DOHH2 (cell line): Measurements from ENCODE around the gene SSC5D.

Experiments
- H3F3A ChIP-seq: fragments of 200-600 bp; sonication (generic), shearing (Covaris generic); 2 replicates; pipeline ENCODE4 v1.6.0; 2016; ENCODE audit warnings: antibody characterized with exemption, mild to moderate bottlenecking; ENCODE audit not compliant: control insufficient read depth, insufficient read depth
- H3K27ac ChIP-seq: fragments of 200-600 bp; sonication (generic); 2 replicates; pipeline ENCODE4 v1.5.1; 2014; ENCODE audit warnings: low read depth, mild to moderate bottlenecking, low read length, moderate library complexity
- H3K27me3 ChIP-seq: fragments of 200-600 bp; sonication (generic); 2 replicates; pipeline ENCODE4 v1.6.1; 2014; ENCODE audit warnings: mild to moderate bottlenecking, low read length, mixed read lengths; ENCODE audit not compliant: control insufficient read depth
- H3K36me3 ChIP-seq: fragments of 200-600 bp; sonication (generic); 2 replicates; pipeline ENCODE4 v1.6.1; 2014; ENCODE audit warnings: mild to moderate bottlenecking, low read length, moderate library complexity, mixed read lengths; ENCODE audit not compliant: control insufficient read depth
- H3K4me1 ChIP-seq: fragments of 200-600 bp; sonication (generic); 2 replicates; pipeline ENCODE4 v1.6.1; 2014; ENCODE audit warnings: mild to moderate bottlenecking, low read length, mixed read lengths; ENCODE audit not compliant: control insufficient read depth
- H3K4me2 ChIP-seq: fragments of 200-600 bp; sonication (generic); 2 replicates; pipeline ENCODE4 v1.6.0; 2014; ENCODE audit warnings: mild to moderate bottlenecking, low read length, moderate library complexity
- H3K4me3 ChIP-seq: fragments of 200-600 bp; sonication (generic); 2 replicates; pipeline ENCODE4 v1.5.1; 2014; ENCODE audit warnings: mild to moderate bottlenecking, low read length, mixed read lengths
- H3K79me2 ChIP-seq: fragments of 200-600 bp; sonication (generic); 2 replicates; pipeline ENCODE4 v1.6.1; 2014; ENCODE audit warnings: mild to moderate bottlenecking, low read length, mixed read lengths; ENCODE audit not compliant: control insufficient read depth
- H3K9me2 ChIP-seq: fragments of 200-600 bp; sonication (generic); replicated peaks from 2 replicates; pipeline ENCODE4 v1.6.1; 2014; ENCODE audit warnings: mild to moderate bottlenecking, low read length, mixed read lengths; ENCODE audit not compliant: control insufficient read depth
- H3K9me3 ChIP-seq: fragments of 200-600 bp; sonication (generic); 2 replicates; pipeline ENCODE4 v1.6.1; 2014; ENCODE audit warnings: antibody characterized with exemption, low read length, mixed read lengths; ENCODE audit not compliant: control insufficient read depth, insufficient read depth
- H4K20me1 ChIP-seq: fragments of 200-600 bp; sonication (generic); 2 replicates; pipeline ENCODE4 v1.6.0; 2014; ENCODE audit warnings: low read depth, mild to moderate bottlenecking, antibody characterized with exemption, low read length, moderate library complexity; ENCODE audit not compliant: control insufficient read depth, insufficient read depth
- EZH2phosphoT487 ChIP-seq: fragments of 200-600 bp; sonication (generic); IDR thresholded peaks from 2 replicates; pipeline ENCODE4 v1.6.1; 2017; ENCODE audit warnings: borderline replicate concordance, mild to moderate bottlenecking, antibody characterized with exemption, low read length, moderate library complexity, mixed read lengths
- TF ChIP-seq, protein P1 (sequence below): fragments of 200-600 bp; sonication (generic); IDR thresholded peaks from one replicate; pipeline ENCODE4 v1.5.1; 2014; ENCODE audit warnings: antibody characterized with exemption, mild to moderate bottlenecking, low read depth, low read length; ENCODE audit not compliant: poor library complexity, severe bottlenecking

The SSC5D gene

DNA sequence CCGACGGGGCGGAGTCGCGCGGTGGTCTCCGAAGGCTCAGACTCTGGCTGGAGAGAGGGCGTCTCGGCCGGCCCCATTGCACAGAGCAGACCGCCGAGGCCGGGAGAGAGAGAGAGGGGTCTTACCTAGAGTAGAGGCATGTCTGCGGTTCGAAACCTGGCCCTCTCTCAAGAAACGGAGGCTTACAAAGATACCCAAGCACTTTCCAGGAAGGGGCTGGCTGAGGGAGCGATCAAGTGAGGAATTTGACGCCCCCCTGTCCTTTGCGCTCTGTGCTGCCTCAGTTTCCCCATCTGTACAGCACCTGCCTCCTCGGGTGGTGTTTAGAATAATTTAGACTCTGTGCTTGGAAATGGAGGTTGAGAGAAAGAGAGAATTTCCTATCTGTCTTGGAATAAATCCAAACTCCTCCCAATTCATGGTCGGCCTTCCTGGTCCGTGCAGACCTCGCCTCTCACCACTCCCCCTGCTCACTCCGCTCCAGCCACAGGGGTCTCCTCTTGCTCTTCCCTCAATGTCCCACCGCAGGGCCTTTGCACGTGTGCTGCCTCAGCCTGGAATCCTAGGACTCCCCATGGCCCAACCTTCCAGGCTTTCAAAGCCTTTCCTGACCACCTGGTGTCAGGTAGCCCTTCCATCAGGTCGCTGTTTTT, 26.1 kb upstream of the SSC5D start:
- Histone ChIP-seq H3K4me2 (peak overlapping the region; percentile 91), H3K36me3 (no peaks in the 10 kb centered on the region), H4K20me1 (0 out of 2 replicates have a peak, but pooled peaks cover 3% of the 10 kb centered on the region), H3K4me1 (peaks cover 18% of the 10 kb centered on the region), H3K27ac (no peak overlapping the region), H3K79me2 (peaks cover 16% of the 10 kb centered on the region), H3K27me3 (no peaks in the 10 kb centered on the region), H3K4me3 (peak overlapping the region; percentile 78), H3F3A (peaks cover 11% of the 10 kb centered on the region), H3K9me3 (no peaks in the 10 kb centered on the region), H3K9me2 (no peaks in the 10 kb centered on the region)
- no peak for TF ChIP-seq EZH2phosphoT487
- TF ChIP-seq, protein P1, sequence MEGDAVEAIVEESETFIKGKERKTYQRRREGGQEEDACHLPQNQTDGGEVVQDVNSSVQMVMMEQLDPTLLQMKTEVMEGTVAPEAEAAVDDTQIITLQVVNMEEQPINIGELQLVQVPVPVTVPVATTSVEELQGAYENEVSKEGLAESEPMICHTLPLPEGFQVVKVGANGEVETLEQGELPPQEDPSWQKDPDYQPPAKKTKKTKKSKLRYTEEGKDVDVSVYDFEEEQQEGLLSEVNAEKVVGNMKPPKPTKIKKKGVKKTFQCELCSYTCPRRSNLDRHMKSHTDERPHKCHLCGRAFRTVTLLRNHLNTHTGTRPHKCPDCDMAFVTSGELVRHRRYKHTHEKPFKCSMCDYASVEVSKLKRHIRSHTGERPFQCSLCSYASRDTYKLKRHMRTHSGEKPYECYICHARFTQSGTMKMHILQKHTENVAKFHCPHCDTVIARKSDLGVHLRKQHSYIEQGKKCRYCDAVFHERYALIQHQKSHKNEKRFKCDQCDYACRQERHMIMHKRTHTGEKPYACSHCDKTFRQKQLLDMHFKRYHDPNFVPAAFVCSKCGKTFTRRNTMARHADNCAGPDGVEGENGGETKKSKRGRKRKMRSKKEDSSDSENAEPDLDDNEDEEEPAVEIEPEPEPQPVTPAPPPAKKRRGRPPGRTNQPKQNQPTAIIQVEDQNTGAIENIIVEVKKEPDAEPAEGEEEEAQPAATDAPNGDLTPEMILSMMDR = no peak

DNA sequence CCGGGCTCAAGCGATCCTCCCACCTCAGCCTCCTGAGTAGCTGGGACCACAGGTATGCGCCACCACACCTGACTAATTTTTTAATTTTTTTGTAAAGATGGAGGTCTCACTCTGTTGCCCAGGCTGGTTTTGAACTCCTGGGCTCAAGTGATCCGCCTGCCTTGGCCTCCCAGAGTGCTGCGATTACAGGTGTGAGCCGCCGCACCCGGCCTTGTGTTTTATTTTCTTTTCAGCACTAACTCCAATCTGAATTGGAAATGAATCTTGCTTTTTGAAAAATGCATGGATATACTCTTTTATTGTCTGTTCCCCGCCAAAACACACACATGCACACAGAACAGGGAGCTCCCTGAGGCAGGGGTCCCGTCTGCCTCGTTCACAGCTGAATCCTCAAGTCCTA, 25.5 kb upstream of the SSC5D start:
- peaks cover 11% of the 10 kb centered on the region for H3F3A ChIP-seq
- no peaks in the 10 kb centered on the region for H3K27me3 ChIP-seq
- TF ChIP-seq EZH2phosphoT487 = no peak
- TF ChIP-seq, protein P1 = no peak
- H3K79me2 ChIP-seq = peaks cover 16% of the 10 kb centered on the region
- H3K9me2 ChIP-seq = no peaks in the 10 kb centered on the region
- H4K20me1 ChIP-seq = 0 out of 2 replicates have a peak, but pooled peaks cover 3% of the 10 kb centered on the region
- H3K9me3 ChIP-seq = no peaks in the 10 kb centered on the region
- peaks cover 18% of the 10 kb centered on the region for H3K4me1 ChIP-seq
- H3K27ac ChIP-seq = no peak overlapping the region
- no peak overlapping the region for H3K4me3 ChIP-seq
- H3K4me2 ChIP-seq = no peak overlapping the region; the same call in 1 of the 2 replicates
- H3K36me3 ChIP-seq = no peaks in the 10 kb centered on the region

DNA sequence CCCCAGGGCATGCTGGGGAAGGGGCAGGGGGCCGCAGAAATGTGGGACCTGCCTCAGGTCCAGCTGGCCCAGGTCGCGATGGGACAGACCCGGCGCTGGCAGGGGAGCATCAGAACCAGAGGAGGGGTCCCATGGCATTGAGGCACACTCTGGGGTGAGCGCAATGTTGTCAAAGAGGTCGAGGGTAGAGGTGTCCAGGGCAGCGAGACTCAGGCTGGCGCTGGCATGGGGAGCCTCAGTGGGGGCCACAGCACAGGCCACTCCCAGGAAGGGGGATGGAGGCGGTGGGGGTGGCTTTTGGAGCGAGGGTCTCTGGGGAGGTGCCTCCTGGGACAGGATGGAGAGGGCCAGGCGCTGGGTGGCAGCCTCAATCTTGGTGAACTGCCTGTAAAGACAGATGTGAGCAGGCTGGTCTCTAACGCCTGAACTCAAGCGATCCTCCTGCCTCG, 24.6 kb upstream of the SSC5D start:
- Histone ChIP-seq H3K79me2 (peaks cover 16% of the 10 kb centered on the region), H3K9me2 (no peaks in the 10 kb centered on the region), H4K20me1 (0 out of 2 replicates have a peak, but pooled peaks cover 3% of the 10 kb centered on the region), H3K4me3 (no peak overlapping the region), H3K27ac (no peak overlapping the region), H3K9me3 (no peaks in the 10 kb centered on the region), H3K4me1 (peaks cover 22% of the 10 kb centered on the region), H3F3A (peaks cover 11% of the 10 kb centered on the region), H3K36me3 (no peaks in the 10 kb centered on the region), H3K27me3 (no peaks in the 10 kb centered on the region), H3K4me2 (no peak overlapping the region)
- no peak for TF ChIP-seq EZH2phosphoT487
- TF ChIP-seq, protein P1 = no peak
